A549 (cell line): ENCODE results near the gene ABCF2.

Experiments used
- CTCF ChIP-seq: fragments of >200 bp; sonication (Bioruptor Twin); formaldehyde crosslinking; IDR thresholded peaks from 3 replicates; pipeline ENCODE4 v1.5.1; 2016
- ELK1 ChIP-seq: fragments of 150-350 bp; IDR thresholded peaks from 2 replicates; pipeline ENCODE4 v1.6.1; 2014; ENCODE audit warnings: low read depth, mild to moderate bottlenecking, low read length
- KDM5A ChIP-seq: fragments of 200-600 bp; sonication (generic); IDR thresholded peaks from 2 replicates; pipeline ENCODE4 v1.6.1; 2016; ENCODE audit warnings: antibody characterized with exemption, mild to moderate bottlenecking
- PHF8 ChIP-seq: fragments of 200-600 bp; sonication (generic); IDR thresholded peaks from 2 replicates; pipeline ENCODE4 v1.6.1; 2016; ENCODE audit warnings: low read depth, mild to moderate bottlenecking, antibody characterized with exemption, moderate library complexity, borderline replicate concordance
- REST ChIP-seq: fragments of 200-600 bp; sonication (generic); IDR thresholded peaks from 2 replicates; pipeline ENCODE4 v1.6.1; 2016; ENCODE audit warnings: antibody characterized with exemption, mild to moderate bottlenecking, moderate library complexity
- RNF2 ChIP-seq: fragments of 200-600 bp; sonication (generic); IDR thresholded peaks from 2 replicates; pipeline ENCODE4 v1.6.1; 2016; ENCODE audit warnings: low read depth, mild to moderate bottlenecking, antibody characterized with exemption, moderate library complexity, borderline replicate concordance
- USF2 ChIP-seq: fragments of 450-650 bp; IDR thresholded peaks from 2 replicates; pipeline ENCODE4 v1.6.1; 2014; ENCODE audit warnings: antibody characterized with exemption
- ZFP36 ChIP-seq: fragments of 450-650 bp; IDR thresholded peaks from 2 replicates; pipeline ENCODE4 v1.6.1; 2014; ENCODE audit warnings: borderline replicate concordance; ENCODE audit not compliant: partially characterized antibody
- ZNF302 ChIP-seq: fragments of 250-450 bp; sonication (Bioruptor Pico); IDR thresholded peaks from 2 replicates; pipeline ENCODE4 v1.9.0; 2021; ENCODE audit warnings: inconsistent platforms, mild to moderate bottlenecking, moderate library complexity

GRCh38 chr7:151242159-151243044 is 15.4 kb upstream of the ABCF2 start:
- TF ChIP-seq CTCF (no peak), ELK1 (no peak), USF2 (no peak), RNF2 (no peak), ZFP36 (no peak), ZNF302 (no peak), REST (no peak), KDM5A (no peak), PHF8 (no peak)
